RPMI7951 (cell line): ENCODE results near the gene SIM1. TPM values are rescaled to one million over a fixed set of nuclear protein-coding genes. Genes with fewer than 3 reads are reported as not detected.

Experiments
- DNase-seq: peaks from one replicate; pipeline ENCODE4 v3.0.0-alpha.2; 2012; ENCODE audit warnings: low read depth
- total RNA-seq: library from RNA; depleted of rRNA; stranded (reverse); fragments of >200 nt; shearing (Covaris generic); gene quantifications from 2 replicates; pipeline ENCODE4 v1.2.3, GENCODE V29; 2014

The SIM1 gene
- total RNA-seq, 1 experiment from 2014 or later = not detected

GRCh38 chr6:100470422-100471120 lies 5.8 kb upstream of the SIM1 start:
- peak; percentile 30 for DNase-seq

GRCh38 chr6:100469101-100469859 lies 4.6 kb upstream of the SIM1 start:
- no peak for DNase-seq

- DNase-seq = no peak
Measured at GRCh38 chr6:100468016-100468622, 3.4 kb upstream of the SIM1 start.

- no peak for DNase-seq
Measured at GRCh38 chr6:100467129-100468015, 2.7 kb upstream of the SIM1 start.

DNA sequence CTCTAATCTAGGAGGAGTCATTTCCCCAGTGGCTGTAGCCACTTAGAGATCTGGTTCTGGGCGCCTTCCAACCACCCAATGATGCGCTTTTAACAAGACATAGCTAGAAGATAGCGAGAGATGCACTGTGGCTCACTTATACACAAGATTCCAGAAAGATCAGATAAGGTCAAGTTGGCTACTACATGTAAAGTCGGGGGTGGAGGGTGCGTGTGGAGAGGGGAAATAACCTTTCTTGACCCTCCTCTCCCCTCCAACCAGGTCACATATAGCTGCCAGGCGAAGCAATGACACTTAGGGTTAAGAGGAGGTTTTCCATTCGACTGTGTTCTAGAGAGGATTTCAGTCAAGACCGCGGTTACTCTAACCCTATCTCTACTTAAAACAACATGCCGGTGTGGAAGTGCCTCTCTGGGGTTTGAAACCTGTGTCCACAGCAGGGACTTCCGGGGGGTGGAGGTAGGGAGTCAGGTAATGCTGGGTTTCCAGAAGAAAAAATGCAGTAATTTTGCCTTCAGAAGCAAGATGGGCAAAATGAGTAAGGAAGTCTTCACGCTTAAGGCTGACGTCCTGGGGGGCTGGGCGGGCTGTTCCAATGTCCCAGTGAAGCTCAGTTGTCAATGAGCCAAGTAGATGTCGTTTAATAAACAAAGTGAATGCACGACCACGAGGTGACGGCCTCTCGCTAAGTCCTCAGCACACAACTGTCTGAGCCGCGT lies 1.8 kb upstream of the SIM1 start:
- no peak for DNase-seq

GRCh38 chr6:100465701-100466409 lies 1.1 kb upstream of the SIM1 start:
- DNase-seq = no peak

DNA sequence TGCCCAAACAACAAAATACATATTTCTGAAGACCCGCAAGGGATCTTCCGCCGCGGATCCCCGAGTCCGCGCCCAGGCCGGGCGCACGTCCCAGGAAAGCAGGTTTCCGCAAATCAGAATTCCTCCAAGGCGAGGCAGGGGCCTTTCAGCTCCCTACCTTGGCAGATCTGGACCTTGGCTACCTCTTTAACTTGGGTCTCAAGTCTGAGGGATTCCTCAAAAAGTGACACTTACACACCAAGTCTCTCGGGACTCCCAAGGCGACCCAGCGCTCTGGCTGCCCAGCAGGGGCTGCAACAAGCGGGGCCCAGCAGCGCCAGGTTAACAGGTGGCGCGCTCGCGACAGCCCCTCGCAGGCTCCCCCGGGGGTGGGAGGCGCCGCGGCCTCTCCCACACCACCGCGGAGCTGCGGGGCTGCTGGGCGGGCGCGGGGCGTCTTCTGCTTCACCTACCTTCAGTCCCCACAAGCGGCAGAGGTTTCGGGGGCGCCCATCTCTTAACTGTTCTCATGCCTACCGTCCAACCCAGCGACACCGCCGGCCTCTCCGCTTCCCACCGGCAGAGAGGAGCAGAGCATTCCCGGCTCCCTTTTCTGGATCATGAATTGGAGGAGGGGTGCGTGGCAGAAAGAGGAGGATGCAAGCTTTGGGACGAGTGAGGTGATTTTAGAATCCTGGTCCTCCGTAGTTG lies 414 bp downstream of the SIM1 start:
- no peak for DNase-seq

DNA sequence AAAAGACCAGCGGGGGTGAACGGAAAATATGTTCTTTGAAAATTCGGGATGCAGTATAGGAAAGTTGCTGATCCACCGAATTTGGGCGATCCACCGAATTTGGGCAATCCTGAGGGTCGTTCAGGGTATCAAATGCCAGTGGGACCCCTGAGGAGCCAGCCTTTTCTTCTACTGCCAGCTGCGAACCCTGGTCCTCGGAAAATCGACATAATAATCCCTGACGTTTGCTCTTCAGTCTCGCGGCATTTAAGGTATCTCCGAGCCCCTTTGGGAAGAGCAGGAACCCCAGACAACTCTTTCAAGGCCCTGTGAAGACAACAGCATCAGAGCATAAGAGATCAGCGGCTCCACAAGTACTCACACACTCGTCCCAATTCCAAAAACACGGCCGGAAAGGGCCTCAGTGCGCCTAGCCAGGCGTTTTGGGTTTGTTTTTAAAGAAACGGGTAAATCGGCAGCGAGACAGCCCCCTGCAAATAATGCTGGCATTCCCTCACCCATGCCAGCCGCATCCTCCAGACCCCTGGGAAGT lies 1.0 kb downstream of the SIM1 start:
- DNase-seq = no peak

- DNase-seq = no peak
Measured at GRCh38 chr6:100462706-100463629, 1.8 kb downstream of the SIM1 start.

DNA sequence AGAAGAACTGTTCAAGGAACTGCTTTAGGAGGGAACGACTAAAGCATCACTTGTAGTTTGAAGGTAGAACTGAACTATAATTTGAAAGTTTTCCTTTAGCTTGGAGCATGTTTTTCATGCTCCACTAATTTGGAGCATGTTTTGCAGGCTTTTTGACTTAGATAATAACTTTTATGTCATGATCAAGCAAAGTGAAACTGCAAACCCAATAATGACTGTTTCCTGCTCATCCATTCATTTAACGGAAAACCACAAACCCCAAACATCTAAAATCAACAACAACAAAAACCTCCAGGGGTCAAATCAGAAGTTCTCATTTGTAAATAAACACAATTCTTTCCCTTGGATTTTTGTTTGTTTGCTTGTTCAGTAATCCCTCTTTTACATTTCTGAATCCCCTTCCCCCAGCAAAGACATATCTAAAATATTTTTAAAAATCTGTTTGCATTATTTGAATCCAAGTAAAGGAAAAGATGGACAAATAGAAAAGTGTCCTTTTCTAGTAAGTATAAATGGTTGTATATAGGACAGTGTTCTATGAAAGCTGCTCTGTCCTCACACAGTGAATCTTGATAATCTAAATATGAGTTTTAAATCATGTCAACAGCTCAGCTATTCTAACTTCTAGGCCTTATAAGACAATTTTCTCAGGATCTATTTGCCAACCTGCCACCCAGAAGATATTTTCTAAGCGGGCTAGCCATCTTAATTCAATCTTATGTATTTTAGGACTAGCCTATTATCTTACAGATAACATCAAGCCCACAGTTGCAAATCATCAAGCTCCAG lies 2.6 kb downstream of the SIM1 start:
- no peak for DNase-seq

- DNase-seq = no peak
Measured at GRCh38 chr6:100461278-100461916, 3.3 kb downstream of the SIM1 start.

GRCh38 chr6:100460650-100461204 lies 4.0 kb downstream of the SIM1 start:
- DNase-seq = no peak

- DNase-seq = no peak
Measured at GRCh38 chr6:100459592-100460184, 5.0 kb downstream of the SIM1 start.

DNA sequence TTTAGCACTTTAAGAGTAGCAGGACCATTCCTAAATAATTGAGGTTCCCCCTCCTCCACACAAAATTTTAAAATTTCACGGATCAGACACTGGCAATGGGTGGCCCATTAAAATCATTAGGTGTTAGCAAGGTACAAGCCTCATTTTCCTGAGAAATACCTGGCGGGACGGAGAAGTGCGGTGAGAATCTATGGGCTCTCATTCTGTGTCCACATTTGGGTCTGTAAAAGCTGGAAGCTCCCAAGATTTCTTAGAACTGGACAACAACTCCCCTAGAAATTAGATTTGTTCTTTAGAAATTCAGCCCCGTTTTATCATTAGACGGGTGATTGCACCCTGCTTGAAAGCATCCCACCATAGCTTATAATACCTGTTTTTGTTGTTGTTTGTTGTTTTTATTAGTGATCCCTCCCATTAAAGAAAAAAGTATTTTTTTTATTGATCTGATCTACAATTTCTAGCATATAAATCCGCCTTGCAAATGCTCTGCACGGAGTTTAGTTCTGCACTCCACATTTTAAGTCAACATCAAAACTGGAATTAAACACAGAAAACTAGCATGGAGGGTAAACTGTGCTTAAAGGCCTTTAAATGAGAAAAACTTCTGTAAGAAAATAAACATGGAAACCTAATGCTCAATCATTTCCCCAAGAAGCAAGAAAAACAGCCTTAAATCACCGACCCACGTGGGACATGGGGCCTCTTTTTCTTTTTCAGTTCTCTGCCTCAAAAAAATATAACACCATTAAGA lies 5.7 kb downstream of the SIM1 start:
- DNase-seq = no peak

- no peak for DNase-seq
Measured at GRCh38 chr6:100457311-100457990, 7.3 kb downstream of the SIM1 start.
